K562 (cell line): ENCODE results near the gene HDC. TPM values are rescaled to one million over a fixed set of nuclear protein-coding genes. Genes with fewer than 3 reads are reported as not detected.

Source experiments
- ATAC-seq: fragments of 200-7000 bp; cut with Tn5 transposase; 3 replicates; pipeline ENCODE4 v1.9.1; 2020; ENCODE audit warnings: moderate library complexity
- BruUV-seq: library from RNA; stranded (reverse); fragments of 400-500 nt; replicated peaks from 2 replicates; lab custom pipeline; 2021; lab: Mats Ljungman, UMichigan
- CTCF ChIA-PET: fragments of 300-600 bp; formaldehyde crosslinking; extraction: SDS; loops from one replicate; lab custom pipeline; 2021; ENCODE audit warnings: low intra/inter-chr PET ratio; lab: Yijun Ruan, JAX
- POLR2A ChIA-PET: fragments of 300-600, 350-650 bp; sonication (Branson Sonifier 250); formaldehyde crosslinking; extraction: SDS; loops from one replicate; lab custom pipeline; 2021; ENCODE audit warnings: antibody characterized with exemption, inconsistent platforms; lab: Yijun Ruan, JAX
- DNase-seq, 4 experiments: peaks; one replicate each; pipeline versions ENCODE4 v3.0.0 to v3.0.0-alpha.2; 2011 to 2018; ENCODE audit warnings: low spot score in 3 of 4, mixed read lengths in 3 of 4; ENCODE audit errors: extremely low read depth in 1 of 4
- FAIRE-seq: peaks from 2 replicates; lab custom pipeline; 2011; peaks lifted over from hg19 to GRCh38; lab: Jason Lieb, UNC
- H2AFZ ChIP-seq: 2 replicates; pipeline ENCODE4 v1.6.0; 2011; ENCODE audit warnings: low read depth, low read length, control low read depth, inconsistent platforms
- H3K27ac ChIP-seq: fragments of 200-600 bp; 3 replicates; pipeline ENCODE4 v1.8.0; 2011; ENCODE audit warnings: low read depth, mild to moderate bottlenecking, control low read depth, inconsistent platforms, low read length, moderate library complexity, mixed read lengths; ENCODE audit errors: extremely low read depth
- H3K27me3 ChIP-seq, 2 experiments: fragments of 300-600 bp in 1 of 2; 2 replicates in 1 of 2; 3 replicates in 1 of 2; pipeline versions ENCODE4 v1.6.0 to v1.8.0; 2011; ENCODE audit warnings: inconsistent platforms in 2 of 2, low read length in 2 of 2, mild to moderate bottlenecking in 1 of 2, mixed read lengths in 1 of 2, moderate library complexity in 1 of 2; ENCODE audit not compliant: control insufficient read depth in 2 of 2, insufficient read depth in 2 of 2
- H3K36me3 ChIP-seq: fragments of 300-600 bp; 3 replicates; pipeline ENCODE4 v1.8.0; 2011; ENCODE audit warnings: mild to moderate bottlenecking, low read length, inconsistent platforms; ENCODE audit not compliant: control insufficient read depth, insufficient read depth
- H3K4me1 ChIP-seq, 2 experiments: fragments of 200-600 bp in 1 of 2; replicated peaks in 1 of 2; 2 replicates in 1 of 2; 3 replicates in 1 of 2; pipeline versions ENCODE4 v1.5.1 to v1.8.0; 2011; ENCODE audit warnings: inconsistent platforms in 2 of 2, low read length in 2 of 2, mild to moderate bottlenecking in 1 of 2, mixed read lengths in 1 of 2, moderate library complexity in 1 of 2; ENCODE audit not compliant: control insufficient read depth in 2 of 2, insufficient read depth in 2 of 2
- H3K4me2 ChIP-seq: 2 replicates; pipeline ENCODE4 v1.6.1; 2011; ENCODE audit warnings: low read length, control low read depth, inconsistent platforms, mixed read lengths; ENCODE audit not compliant: insufficient read depth
- H3K4me3 ChIP-seq: fragments of 200-600 bp; sonication (generic), shearing (Covaris generic); 2 replicates; pipeline ENCODE4 v1.5.1; 2016; ENCODE audit warnings: control low read depth, inconsistent platforms
- H3K79me2 ChIP-seq: fragments of 200-600 bp; 3 replicates; pipeline ENCODE4 v1.8.0; 2011; ENCODE audit warnings: low read length, inconsistent platforms; ENCODE audit not compliant: control insufficient read depth, insufficient read depth
- H3K9ac ChIP-seq, 2 experiments: 2 replicates each; pipeline versions ENCODE4 v1.6.0 to v1.6.1; 2011; ENCODE audit warnings: low read depth in 2 of 2, low read length in 2 of 2, control low read depth in 1 of 2, inconsistent platforms in 1 of 2, mild to moderate bottlenecking in 1 of 2, mixed read lengths in 1 of 2; ENCODE audit not compliant: insufficient read depth in 1 of 2
- H3K9me1 ChIP-seq: one replicate; pipeline ENCODE4 v1.6.0; 2011; ENCODE audit warnings: inconsistent platforms, mild to moderate bottlenecking, low read length, moderate library complexity; ENCODE audit not compliant: control insufficient read depth, insufficient read depth
- H3K9me3 ChIP-seq: replicated peaks from 2 replicates; pipeline ENCODE4 v1.5.1; 2011; ENCODE audit warnings: low read depth, low read length, inconsistent platforms; ENCODE audit not compliant: control insufficient read depth, insufficient read depth
- H4K20me1 ChIP-seq: replicated peaks from 2 replicates; pipeline ENCODE4 v1.6.1; 2011; ENCODE audit warnings: low read length, inconsistent platforms, mixed read lengths; ENCODE audit not compliant: control insufficient read depth, insufficient read depth
- CUX1 ChIP-seq: fragments of 200-800 bp; sonication (Bioruptor generic); IDR thresholded peaks from 2 replicates; pipeline ENCODE4 v1.6.1; 2016; ENCODE audit warnings: missing genetic modification characterization, missing compliant biosample characterization
- ILK ChIP-seq: fragments of 450-650 bp; IDR thresholded peaks from 2 replicates; pipeline ENCODE4 v1.6.1; 2016; ENCODE audit warnings: missing genetic modification characterization, low read depth, mild to moderate bottlenecking, missing compliant biosample characterization, moderate library complexity, borderline replicate concordance
- ZNF134 ChIP-seq: fragments of 250-450 bp; sonication (Bioruptor Pico); conservative IDR thresholded peaks from 2 replicates; pipeline ENCODE4 v1.4.0; 2020
- ZNF239 ChIP-seq: fragments of 250-450 bp; sonication (Bioruptor Pico); IDR thresholded peaks from 2 replicates; pipeline ENCODE4 v1.4.0; 2020; ENCODE audit warnings: mild to moderate bottlenecking
- ZNF253 ChIP-seq: fragments of 250-450 bp; sonication (Bioruptor Pico); conservative IDR thresholded peaks from 2 replicates; pipeline ENCODE4 v1.6.1; 2021; ENCODE audit warnings: mild to moderate bottlenecking
- ZNF778 ChIP-seq: fragments of 450-650 bp; formaldehyde crosslinking; IDR thresholded peaks from 2 replicates; pipeline ENCODE4 v1.4.0; 2020; ENCODE audit warnings: mild to moderate bottlenecking, moderate library complexity
- ZSCAN29 ChIP-seq: fragments of 450-650 bp; IDR thresholded peaks from 2 replicates; pipeline ENCODE4 v1.6.1; 2017
- ZSCAN32 ChIP-seq: fragments of 450-650 bp; formaldehyde crosslinking; IDR thresholded peaks from 2 replicates; pipeline ENCODE4 v1.4.0; 2020; ENCODE audit warnings: mild to moderate bottlenecking, moderate library complexity
- WGBS: fragments of 100-300 bp; shearing (Covaris generic); methylation state at CpG from one replicate; pipeline ENCODE4 v1.1.6; 2016; ENCODE audit warnings: low coverage, mixed read lengths; ENCODE audit not compliant: insufficient coverage; ENCODE audit errors: missing lambda C conversion rate; 5-methylcytosine and 5-hydroxymethylcytosine counted together
- in situ Hi-C: fragments of 300-500 bp; cut with MboI; formaldehyde crosslinking; loops from 4 replicates; pipeline ENCODE4 v1.15.0; 2018; ENCODE audit warnings: inconsistent platforms, mixed read lengths
- intact Hi-C: fragments of 100-400 bp; cut with micrococcal nuclease; formaldehyde crosslinking; loops from 2 replicates; pipeline ENCODE4 v1.14.2; 2022
- polyA plus RNA-seq, 8 experiments: library from polyadenylated mRNA; depleted of rRNA in 4 of 8; stranded (reverse) in 5 of 8; unstranded in 3 of 8; fragments of >200 nt; fragmentation: Nextera tagmentation in 2 of 8; fragmentation: Illumina TruSeq in 1 of 8; extraction: Ambion mirVana in 2 of 8; extraction: Trizol in 1 of 8; gene quantifications; 2 replicates each; pipeline versions ENCODE4 v1.2.1 to v1.2.3, GENCODE V29; 2011 to 2014; ENCODE audit warnings: inconsistent platforms in 1 of 8, missing spikeins in 1 of 8
- total RNA-seq, 7 experiments: library from RNA; depleted of rRNA in 6 of 7; stranded (reverse); fragments of >200 nt in 6 of 7; fragmentation: Illumina TruSeq in 2 of 7; extraction: Trizol in 2 of 7; gene quantifications; 2 replicates each; pipeline versions ENCODE4 v1.2.1 to v1.2.3, GENCODE V29; 2011 to 2021; ENCODE audit warnings: low replicate concordance in 1 of 7

The HDC gene
- total and polyA plus RNA-seq, 9 of the 15 experiments (the other 6 are each of a cell fraction or from before 2014, with no cell fraction given) = 0.26 to 5.3 (median 0.99) TPM

- CTCF ChIA-PET = interaction anchor here (0.6 kb wide), 1 partner anchor 484 kb away, joined by 4 read pairs; no protein-coding TSS in a partner anchor
- peaks cover 34% of the 10 kb centered on the region for H3K36me3 ChIP-seq
- intact Hi-C loops = no loop called here
- no peak for DNase-seq
- H3K9me3 ChIP-seq = no peaks in the 10 kb centered on the region
- no peak overlapping the region for H2AFZ ChIP-seq
- no peak overlapping the region for H3K4me3 ChIP-seq
- no peaks in the 10 kb centered on the region for H3K9me1 ChIP-seq
- no TSS peak for BruUV-seq
- no peaks in the 10 kb centered on the region; a peak in 1 of 5 replicates for H3K4me1 ChIP-seq
- in situ Hi-C loops = no loop called here
- H3K27ac ChIP-seq = no peak overlapping the region
- TF ChIP-seq ZNF778 (no peak), ZNF239 (CRISPR knock-in tag) (no peak), CUX1 (CRISPR knock-in tag) (no peak), ZNF134 (no peak), ZNF253 (CRISPR knock-in tag) (no peak), ILK (tag) (no peak), ZSCAN32 (no peak), ZSCAN29 (no peak)
- FAIRE-seq = no peak
- H3K27me3 ChIP-seq = no peaks in the 10 kb centered on the region
- H3K9ac ChIP-seq = no peak overlapping the region; a peak in 1 of 4 replicates
- WGBS = 87% methylated on average over 7 of the region's 8 CpGs
- ATAC-seq = no peak
- H3K79me2 ChIP-seq = no peaks in the 10 kb centered on the region
- H3K4me2 ChIP-seq = no peak overlapping the region
- no peaks in the 10 kb centered on the region for H4K20me1 ChIP-seq
- POLR2A ChIA-PET = interaction anchor here (0.7 to 1.0 kb wide), 3 partner anchors 9 to 214 kb away, joined by 3 to 4 read pairs (median 3); partner anchors contain the start of gene USP8
Measured at GRCh38 chr15:50210462-50211157, 54.9 kb downstream of the HDC start.
